ENCODE results near the gene MFN2.

The MFN2 gene

GRCh38 chr1:12051361-12051760, 71.1 kb downstream of the MFN2 start:
- no CpG with 5 or more reads among the region's 1 CpG for WGBS (ENCODE audit: extremely low coverage, insufficient coverage, low lambda C conversion rate)

GRCh38 chr1:12052008-12052573, 71.8 kb downstream of the MFN2 start:
- Histone ChIP-seq H3K9ac (ENCODE audit: low read length) (no peak overlapping the region), H3K27me3 (ENCODE audit: insufficient read depth, low read length, poor library complexity) (no peaks in the 10 kb centered on the region), H4K5ac (ENCODE audit: low read length) (no peak overlapping the region), H4K8ac (ENCODE audit: low read depth, low read length) (no peak overlapping the region), H3K79me2 (ENCODE audit: control insufficient read depth, insufficient read depth, low read length) (no peaks in the 10 kb centered on the region), H3K4me1 (ENCODE audit: control insufficient read depth, low read depth, low read length) (no peaks in the 10 kb centered on the region), H3K4me3 (ENCODE audit: low read length) (no peak overlapping the region), H3K27ac (ENCODE audit: low read depth, low read length) (no peak overlapping the region), H2BK5ac (ENCODE audit: low read length) (no peak overlapping the region), H2BK15ac (replicated peaks; ENCODE audit: low read depth) (no peak overlapping the region), H3K4me2 (ENCODE audit: low read length) (no peak overlapping the region), H3K36me3 (ENCODE audit: control insufficient read depth, insufficient read depth, low read length) (no peaks in the 10 kb centered on the region), H3K56ac (ENCODE audit: low read length) (peak overlapping the region; percentile 54), H3K23ac (ENCODE audit: low read length) (no peak overlapping the region), H2BK120ac (ENCODE audit: low read depth, low read length) (no peak overlapping the region), H2AK5ac (ENCODE audit: low read length) (no peak overlapping the region), H3K18ac (ENCODE audit: low read length) (peak overlapping the region; percentile 70), H3K4ac (ENCODE audit: low read depth, low read length) (no peak overlapping the region), H3K79me1 (ENCODE audit: low read length) (no peaks in the 10 kb centered on the region)
- peak; percentile 75 for DNase-seq
- no CpG with 5 or more reads among the region's 9 CpGs for WGBS (ENCODE audit: extremely low coverage, insufficient coverage, low lambda C conversion rate)

More at GRCh38 chr1:12051361-12051760, 71.1 kb downstream of the MFN2 start:
- no peak overlapping the region for H3K23ac ChIP-seq (ENCODE audit: low read length)
- no peak overlapping the region for H2BK120ac ChIP-seq (ENCODE audit: low read depth, low read length)
- H3K56ac ChIP-seq (ENCODE audit: low read length), result no peak overlapping the region
- H4K5ac ChIP-seq (ENCODE audit: low read length), result no peak overlapping the region
- no peaks in the 10 kb centered on the region for H3K4me1 ChIP-seq (ENCODE audit: control insufficient read depth, low read depth, low read length)
- H3K4me3 ChIP-seq (ENCODE audit: low read length), result no peak overlapping the region
- H3K36me3 ChIP-seq (ENCODE audit: control insufficient read depth, insufficient read depth, low read length), result no peaks in the 10 kb centered on the region
- H2BK5ac ChIP-seq (ENCODE audit: low read length), result no peak overlapping the region
- no peak overlapping the region for H3K18ac ChIP-seq (ENCODE audit: low read length)
- H4K8ac ChIP-seq (ENCODE audit: low read depth, low read length), result no peak overlapping the region
- H3K27me3 ChIP-seq (ENCODE audit: insufficient read depth, low read length, poor library complexity), result no peaks in the 10 kb centered on the region
- no peak for DNase-seq
- no peak overlapping the region for H3K9ac ChIP-seq (ENCODE audit: low read length)
- H3K27ac ChIP-seq (ENCODE audit: low read depth, low read length), result no peak overlapping the region
- H3K4me2 ChIP-seq (ENCODE audit: low read length), result no peak overlapping the region
- H3K79me1 ChIP-seq (ENCODE audit: low read length), result no peaks in the 10 kb centered on the region
- H3K4ac ChIP-seq (ENCODE audit: low read depth, low read length), result no peak overlapping the region
- no peak overlapping the region for H2BK15ac ChIP-seq (replicated peaks; ENCODE audit: low read depth)
- no peaks in the 10 kb centered on the region for H3K79me2 ChIP-seq (ENCODE audit: control insufficient read depth, insufficient read depth, low read length)
- no peak overlapping the region for H2AK5ac ChIP-seq (ENCODE audit: low read length)

DNA sequence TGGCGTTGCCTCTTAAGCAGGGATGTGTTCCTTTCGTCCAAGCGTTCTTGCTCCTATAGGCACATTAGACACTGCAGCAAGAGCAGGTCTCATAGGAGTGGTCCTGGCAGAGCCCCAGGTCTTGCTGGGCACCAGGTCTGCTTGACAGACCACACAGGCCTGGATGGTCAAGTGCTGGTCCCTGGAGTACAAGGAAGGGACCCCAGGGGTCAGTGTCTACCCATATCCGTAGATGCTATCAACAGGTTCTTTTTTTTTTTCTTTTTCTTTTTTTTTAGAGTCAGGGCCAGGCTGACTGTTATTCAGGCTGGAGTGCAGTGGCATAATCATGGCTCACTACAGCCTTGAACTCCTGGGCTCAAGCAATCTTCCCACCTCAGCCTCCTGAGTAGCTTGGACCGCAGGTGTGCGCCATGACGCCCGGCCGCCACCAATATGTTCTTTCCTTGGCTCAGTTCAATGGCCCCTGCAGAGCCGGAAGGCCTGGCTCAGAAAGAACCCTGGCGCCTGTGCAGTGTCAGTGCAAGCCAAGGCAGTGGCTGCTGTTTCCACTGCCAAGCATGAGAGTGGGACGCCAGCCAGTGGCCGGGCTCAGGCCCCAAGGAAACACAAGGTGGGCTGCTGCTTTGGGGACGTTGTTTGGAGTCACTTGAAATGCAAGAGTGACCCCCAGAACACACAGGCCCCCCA, 72.9 kb downstream of the MFN2 start:
- Histone ChIP-seq H3K4ac (ENCODE audit: low read depth, low read length) (no peak overlapping the region), H2BK120ac (ENCODE audit: low read depth, low read length) (no peak overlapping the region), H3K36me3 (ENCODE audit: control insufficient read depth, insufficient read depth, low read length) (no peaks in the 10 kb centered on the region), H3K4me3 (ENCODE audit: low read length) (no peak overlapping the region), H4K5ac (ENCODE audit: low read length) (no peak overlapping the region), H2BK5ac (ENCODE audit: low read length) (no peak overlapping the region), H3K27me3 (ENCODE audit: insufficient read depth, low read length, poor library complexity) (no peaks in the 10 kb centered on the region), H3K9ac (ENCODE audit: low read length) (no peak overlapping the region), H3K23ac (ENCODE audit: low read length) (no peak overlapping the region), H3K27ac (ENCODE audit: low read depth, low read length) (no peak overlapping the region), H3K56ac (ENCODE audit: low read length) (no peak overlapping the region), H2AK5ac (ENCODE audit: low read length) (no peak overlapping the region), H3K18ac (ENCODE audit: low read length) (no peak overlapping the region), H4K8ac (ENCODE audit: low read depth, low read length) (no peak overlapping the region), H3K4me1 (ENCODE audit: control insufficient read depth, low read depth, low read length) (no peaks in the 10 kb centered on the region), H3K79me1 (ENCODE audit: low read length) (no peaks in the 10 kb centered on the region), H3K79me2 (ENCODE audit: control insufficient read depth, insufficient read depth, low read length) (no peaks in the 10 kb centered on the region), H2BK15ac (replicated peaks; ENCODE audit: low read depth) (no peak overlapping the region), H3K4me2 (ENCODE audit: low read length) (no peak overlapping the region)
- no peak for DNase-seq
- WGBS (ENCODE audit: extremely low coverage, insufficient coverage, low lambda C conversion rate), result no CpG with 5 or more reads among the region's 14 CpGs

DNA sequence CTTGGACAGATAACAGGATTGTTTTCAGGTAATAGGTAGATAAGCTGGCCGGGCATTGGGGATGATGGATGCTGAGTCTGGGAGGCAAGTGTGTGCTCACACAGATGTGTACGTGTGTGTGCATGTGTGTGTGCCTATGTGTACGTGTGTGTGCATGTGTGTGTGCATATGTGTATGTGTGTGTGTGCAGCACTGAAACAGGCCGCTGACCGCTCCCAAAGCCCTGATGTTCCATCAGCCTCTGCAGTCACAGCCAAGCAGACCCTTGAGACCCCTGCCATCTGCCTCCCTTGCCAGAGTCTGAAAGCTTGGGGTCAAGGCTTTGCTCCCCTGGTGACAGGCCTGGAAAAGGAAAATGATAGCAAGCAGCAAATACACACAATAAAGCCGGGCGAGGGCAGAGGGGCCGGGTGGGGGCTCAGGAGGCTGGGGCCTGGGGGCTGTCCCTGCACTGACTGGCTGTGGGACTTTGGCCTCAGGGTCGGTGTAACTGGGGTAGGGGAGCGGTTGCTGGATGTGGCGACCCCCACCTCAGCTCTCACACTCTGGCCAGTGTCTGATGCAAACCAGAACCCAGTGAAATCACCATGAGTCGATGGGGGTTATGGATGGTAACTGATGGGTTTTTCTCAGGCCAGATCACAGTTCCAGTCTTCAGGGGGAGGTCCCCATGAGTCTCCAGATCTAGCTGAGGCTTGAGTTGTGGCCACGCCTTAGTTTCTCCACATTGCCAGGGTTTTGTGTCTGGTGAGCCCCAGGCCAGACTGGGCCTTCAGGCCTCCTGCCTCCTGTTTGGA, 73.7 kb downstream of the MFN2 start:
- Histone ChIP-seq H3K4ac (ENCODE audit: low read depth, low read length) (no peak overlapping the region), H2BK120ac (ENCODE audit: low read depth, low read length) (no peak overlapping the region), H3K4me2 (ENCODE audit: low read length) (no peak overlapping the region), H4K5ac (ENCODE audit: low read length) (no peak overlapping the region), H3K36me3 (ENCODE audit: control insufficient read depth, insufficient read depth, low read length) (no peaks in the 10 kb centered on the region), H3K79me2 (ENCODE audit: control insufficient read depth, insufficient read depth, low read length) (no peaks in the 10 kb centered on the region), H3K27me3 (ENCODE audit: insufficient read depth, low read length, poor library complexity) (no peaks in the 10 kb centered on the region), H3K27ac (ENCODE audit: low read depth, low read length) (no peak overlapping the region), H3K79me1 (ENCODE audit: low read length) (no peaks in the 10 kb centered on the region), H3K18ac (ENCODE audit: low read length) (no peak overlapping the region), H3K4me3 (ENCODE audit: low read length) (no peak overlapping the region), H3K4me1 (ENCODE audit: control insufficient read depth, low read depth, low read length) (no peaks in the 10 kb centered on the region), H2BK15ac (replicated peaks; ENCODE audit: low read depth) (no peak overlapping the region), H3K56ac (ENCODE audit: low read length) (peak overlapping the region; percentile 2), H2AK5ac (ENCODE audit: low read length) (no peak overlapping the region), H2BK5ac (ENCODE audit: low read length) (no peak overlapping the region), H4K8ac (ENCODE audit: low read depth, low read length) (no peak overlapping the region), H3K9ac (ENCODE audit: low read length) (no peak overlapping the region), H3K23ac (ENCODE audit: low read length) (no peak overlapping the region)
- no CpG with 5 or more reads among the region's 13 CpGs for WGBS (ENCODE audit: extremely low coverage, insufficient coverage, low lambda C conversion rate)
- no peak for DNase-seq

DNA sequence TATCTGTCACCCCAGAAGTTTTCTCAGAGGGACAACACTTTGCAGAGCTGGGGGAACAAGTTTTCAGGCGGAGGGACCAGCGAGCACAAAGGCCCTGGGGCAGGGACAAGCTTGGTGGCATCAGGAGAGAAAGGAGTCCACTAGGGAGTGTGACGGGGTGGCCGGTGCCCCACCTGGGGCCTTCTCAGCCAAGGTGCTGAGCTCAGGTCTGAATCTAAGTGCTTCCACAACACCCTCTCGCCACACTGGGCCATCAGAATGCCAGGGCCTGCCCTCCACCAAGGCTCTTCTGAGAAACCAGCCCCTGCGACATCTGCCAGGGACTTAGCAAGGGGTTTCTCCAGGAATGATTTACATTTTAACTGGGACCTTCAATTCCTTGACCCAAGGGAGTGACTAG, 75.0 kb downstream of the MFN2 start:
- no peak overlapping the region for H3K27ac ChIP-seq (ENCODE audit: low read depth, low read length)
- WGBS (ENCODE audit: extremely low coverage, insufficient coverage, low lambda C conversion rate), result no CpG with 5 or more reads among the region's 6 CpGs

More for the DNA sequence above, 75.0 kb downstream of the MFN2 start:
- Histone ChIP-seq H3K27me3 (ENCODE audit: insufficient read depth, low read length, poor library complexity) (no peaks in the 10 kb centered on the region), H2BK15ac (replicated peaks; ENCODE audit: low read depth) (no peak overlapping the region), H2AK5ac (ENCODE audit: low read length) (no peak overlapping the region), H3K4me2 (ENCODE audit: low read length) (no peak overlapping the region), H3K56ac (ENCODE audit: low read length) (no peak overlapping the region), H4K5ac (ENCODE audit: low read length) (no peak overlapping the region), H3K79me2 (ENCODE audit: control insufficient read depth, insufficient read depth, low read length) (no peaks in the 10 kb centered on the region), H3K23ac (ENCODE audit: low read length) (no peak overlapping the region), H3K36me3 (ENCODE audit: control insufficient read depth, insufficient read depth, low read length) (no peaks in the 10 kb centered on the region), H2BK120ac (ENCODE audit: low read depth, low read length) (no peak overlapping the region), H3K4me3 (ENCODE audit: low read length) (no peak overlapping the region), H3K18ac (ENCODE audit: low read length) (no peak overlapping the region), H3K9ac (ENCODE audit: low read length) (no peak overlapping the region), H3K4ac (ENCODE audit: low read depth, low read length) (no peak overlapping the region), H2BK5ac (ENCODE audit: low read length) (no peak overlapping the region), H3K79me1 (ENCODE audit: low read length) (no peaks in the 10 kb centered on the region), H3K4me1 (ENCODE audit: control insufficient read depth, low read depth, low read length) (no peaks in the 10 kb centered on the region), H4K8ac (ENCODE audit: low read depth, low read length) (no peak overlapping the region)
- DNase-seq, result no peak
